ENCODE measurements around the gene TLE2.

Gene TLE2

DNA sequence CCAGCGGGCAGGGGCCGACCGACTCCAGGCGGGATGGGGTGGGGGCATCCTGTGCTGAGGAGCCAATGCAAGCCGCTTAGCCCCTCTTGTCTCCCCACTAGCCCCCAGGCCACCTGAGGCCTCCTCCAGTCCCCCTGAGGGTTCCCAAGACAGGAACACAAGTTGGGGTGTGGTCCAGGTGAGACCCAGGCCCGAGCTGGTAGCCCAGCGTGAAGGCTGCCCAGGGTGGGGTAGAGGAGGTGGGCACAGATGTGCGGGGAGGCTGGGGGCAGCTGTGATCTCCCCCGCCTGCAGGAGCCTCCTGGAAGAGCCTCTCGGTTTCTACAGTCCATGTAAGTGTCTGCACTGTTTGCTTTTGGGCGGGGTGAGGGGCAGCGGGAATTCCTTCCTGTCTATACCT is 41.3 kb downstream of the TLE2 start:
- TF ChIP-seq CEBPB (IDR thresholded peaks at IDR 0.05) (no peak), YY1 (IDR thresholded peaks at IDR 0.05; ENCODE audit: low read depth) (no peak), NFIC (IDR thresholded peaks at IDR 0.05) (no peak), TCF12 (IDR thresholded peaks at IDR 0.05; ENCODE audit: low read depth) (no peak), ZBTB7A (IDR thresholded peaks at IDR 0.05; ENCODE audit: low read depth) (no peak), RAD21 (IDR thresholded peaks at IDR 0.05; ENCODE audit: low read depth) (no peak), CREB1 (IDR thresholded peaks at IDR 0.05; ENCODE audit: low read depth) (no peak)
- TF ChIP-seq, protein P1, sequence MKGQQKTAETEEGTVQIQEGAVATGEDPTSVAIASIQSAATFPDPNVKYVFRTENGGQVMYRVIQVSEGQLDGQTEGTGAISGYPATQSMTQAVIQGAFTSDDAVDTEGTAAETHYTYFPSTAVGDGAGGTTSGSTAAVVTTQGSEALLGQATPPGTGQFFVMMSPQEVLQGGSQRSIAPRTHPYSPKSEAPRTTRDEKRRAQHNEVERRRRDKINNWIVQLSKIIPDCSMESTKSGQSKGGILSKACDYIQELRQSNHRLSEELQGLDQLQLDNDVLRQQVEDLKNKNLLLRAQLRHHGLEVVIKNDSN (IDR thresholded peaks at IDR 0.05), result no peak

- TF ChIP-seq TCF12 (IDR thresholded peaks at IDR 0.05; ENCODE audit: low read depth), result no peak
- TF ChIP-seq, protein P1 (IDR thresholded peaks at IDR 0.05), result no peak
- no peak for TF ChIP-seq NFIC (IDR thresholded peaks at IDR 0.05)
- no peak for TF ChIP-seq EGR1 (IDR thresholded peaks at IDR 0.05)
- TF ChIP-seq TEAD4 (IDR thresholded peaks at IDR 0.05), result no peak
- no peak for TF ChIP-seq FOXM1 (IDR thresholded peaks at IDR 0.05; ENCODE audit: borderline replicate concordance, low read depth)
- TF ChIP-seq MAX (IDR thresholded peaks at IDR 0.05), result no peak
- no peak for TF ChIP-seq RAD21 (IDR thresholded peaks at IDR 0.05; ENCODE audit: low read depth)
- TF ChIP-seq, protein P2, sequence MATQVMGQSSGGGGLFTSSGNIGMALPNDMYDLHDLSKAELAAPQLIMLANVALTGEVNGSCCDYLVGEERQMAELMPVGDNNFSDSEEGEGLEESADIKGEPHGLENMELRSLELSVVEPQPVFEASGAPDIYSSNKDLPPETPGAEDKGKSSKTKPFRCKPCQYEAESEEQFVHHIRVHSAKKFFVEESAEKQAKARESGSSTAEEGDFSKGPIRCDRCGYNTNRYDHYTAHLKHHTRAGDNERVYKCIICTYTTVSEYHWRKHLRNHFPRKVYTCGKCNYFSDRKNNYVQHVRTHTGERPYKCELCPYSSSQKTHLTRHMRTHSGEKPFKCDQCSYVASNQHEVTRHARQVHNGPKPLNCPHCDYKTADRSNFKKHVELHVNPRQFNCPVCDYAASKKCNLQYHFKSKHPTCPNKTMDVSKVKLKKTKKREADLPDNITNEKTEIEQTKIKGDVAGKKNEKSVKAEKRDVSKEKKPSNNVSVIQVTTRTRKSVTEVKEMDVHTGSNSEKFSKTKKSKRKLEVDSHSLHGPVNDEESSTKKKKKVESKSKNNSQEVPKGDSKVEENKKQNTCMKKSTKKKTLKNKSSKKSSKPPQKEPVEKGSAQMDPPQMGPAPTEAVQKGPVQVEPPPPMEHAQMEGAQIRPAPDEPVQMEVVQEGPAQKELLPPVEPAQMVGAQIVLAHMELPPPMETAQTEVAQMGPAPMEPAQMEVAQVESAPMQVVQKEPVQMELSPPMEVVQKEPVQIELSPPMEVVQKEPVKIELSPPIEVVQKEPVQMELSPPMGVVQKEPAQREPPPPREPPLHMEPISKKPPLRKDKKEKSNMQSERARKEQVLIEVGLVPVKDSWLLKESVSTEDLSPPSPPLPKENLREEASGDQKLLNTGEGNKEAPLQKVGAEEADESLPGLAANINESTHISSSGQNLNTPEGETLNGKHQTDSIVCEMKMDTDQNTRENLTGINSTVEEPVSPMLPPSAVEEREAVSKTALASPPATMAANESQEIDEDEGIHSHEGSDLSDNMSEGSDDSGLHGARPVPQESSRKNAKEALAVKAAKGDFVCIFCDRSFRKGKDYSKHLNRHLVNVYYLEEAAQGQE (IDR thresholded peaks at IDR 0.05; ENCODE audit: low read depth), result no peak
- TF ChIP-seq EP300 (IDR thresholded peaks at IDR 0.05; ENCODE audit: borderline replicate concordance), result no peak
- TF ChIP-seq ZBTB7A (IDR thresholded peaks at IDR 0.05; ENCODE audit: low read depth), result no peak
These were observed 42.0 kb downstream of the TLE2 start for GRCh38 chr19:2986951-2987524.

- no peak for TF ChIP-seq MAX (IDR thresholded peaks at IDR 0.05)
- TF ChIP-seq CREB1 (IDR thresholded peaks at IDR 0.05; ENCODE audit: low read depth), result no peak
- TF ChIP-seq ZBTB7A (IDR thresholded peaks at IDR 0.05; ENCODE audit: low read depth), result no peak
- peak; percentile 67; the same call in 1 of the 2 replicates for TF ChIP-seq TCF12 (IDR thresholded peaks at IDR 0.05; ENCODE audit: low read depth)
These were observed 44.9 kb downstream of the TLE2 start for GRCh38 chr19:2984215-2984528.

DNA sequence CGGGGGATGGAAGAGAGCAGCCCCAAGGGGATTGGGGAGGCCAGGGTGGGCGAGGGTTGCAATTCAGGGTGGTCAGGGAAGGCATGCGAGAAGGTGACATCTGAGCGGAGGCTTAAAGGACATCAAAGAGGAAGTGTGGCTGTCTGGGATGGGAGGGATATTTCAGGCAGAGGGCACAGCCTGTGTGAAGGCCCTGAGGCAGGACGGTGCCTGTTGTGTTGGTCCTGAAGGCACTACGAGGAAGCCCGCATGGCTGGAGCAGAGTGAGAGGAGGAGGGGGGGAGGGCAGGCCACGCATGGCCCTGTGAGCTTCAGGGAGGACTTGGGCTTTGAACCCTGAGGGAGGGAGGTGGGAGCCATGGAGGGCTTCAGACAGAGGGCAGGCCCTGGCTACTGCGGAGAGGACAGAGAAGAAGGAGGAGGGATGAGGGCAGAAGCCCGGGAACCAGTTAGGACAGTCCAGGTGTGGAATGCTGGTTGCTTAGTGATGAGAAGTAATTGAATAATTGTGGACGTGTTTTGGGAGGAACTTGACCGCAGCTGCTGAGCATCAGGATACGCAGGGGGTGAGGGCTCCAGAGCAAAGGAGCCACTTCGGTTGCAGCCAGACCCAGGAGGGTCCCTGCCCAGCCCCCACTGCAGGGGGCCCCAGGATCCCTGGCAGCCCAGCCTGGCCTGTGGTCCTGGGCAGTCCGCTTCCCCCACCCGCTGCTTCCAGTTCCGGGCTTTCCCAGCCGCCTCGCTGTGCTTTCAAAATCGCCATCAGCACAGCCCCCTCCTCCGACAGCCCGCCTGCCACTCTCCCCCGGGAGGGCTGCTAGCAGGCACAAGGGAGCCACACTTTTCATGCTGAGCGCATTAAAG is 45.5 kb downstream of the TLE2 start:
- TF ChIP-seq TCF12 (IDR thresholded peaks at IDR 0.05; ENCODE audit: low read depth) (no peak; the same call in 1 of the 2 replicates), ZBTB7A (IDR thresholded peaks at IDR 0.05; ENCODE audit: low read depth) (peak; percentile 65; the same call in 1 of the 2 replicates), EGR1 (IDR thresholded peaks at IDR 0.05) (no peak), YY1 (IDR thresholded peaks at IDR 0.05; ENCODE audit: low read depth) (0 out of 2 replicates have a peak, but pooled peaks have one; percentile 37), FOXM1 (IDR thresholded peaks at IDR 0.05; ENCODE audit: borderline replicate concordance, low read depth) (no peak), NFIC (IDR thresholded peaks at IDR 0.05) (peak; percentile 64), CEBPB (IDR thresholded peaks at IDR 0.05) (0 out of 2 replicates have a peak, but pooled peaks have one; percentile 37), TEAD4 (IDR thresholded peaks at IDR 0.05) (peak; percentile 38; the same call in 1 of the 2 replicates), CREB1 (IDR thresholded peaks at IDR 0.05; ENCODE audit: low read depth) (no peak), EP300 (IDR thresholded peaks at IDR 0.05; ENCODE audit: borderline replicate concordance) (peak; percentile 36; the same call in 1 of the 2 replicates), MAX (IDR thresholded peaks at IDR 0.05) (no peak), TAF1 (IDR thresholded peaks at IDR 0.05; ENCODE audit: low read depth) (no peak), RAD21 (IDR thresholded peaks at IDR 0.05; ENCODE audit: low read depth) (no peak)
- TF ChIP-seq, protein P2 (IDR thresholded peaks at IDR 0.05; ENCODE audit: low read depth), result no peak
- TF ChIP-seq, protein P1 (IDR thresholded peaks at IDR 0.05), result no peak

DNA sequence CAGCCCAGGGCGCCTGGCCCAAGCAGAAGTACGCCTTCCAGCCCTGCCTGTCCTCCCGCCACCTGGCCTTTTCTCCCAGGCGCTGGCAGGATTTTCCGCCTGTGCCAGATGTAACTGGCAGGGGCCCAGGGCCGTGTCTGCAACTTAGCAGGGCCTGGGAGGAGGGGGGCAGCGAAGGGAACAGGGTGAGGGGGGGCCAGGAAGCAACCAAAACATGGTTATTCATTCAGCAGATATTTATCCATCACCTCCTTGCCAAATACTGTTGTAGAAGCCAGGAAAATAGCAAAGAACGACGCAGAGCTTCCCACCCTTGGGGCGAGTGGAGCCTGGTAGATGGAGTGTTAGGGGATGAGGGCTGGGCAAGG is 46.1 kb downstream of the TLE2 start:
- no peak for TF ChIP-seq EGR1 (IDR thresholded peaks at IDR 0.05)
- TF ChIP-seq MAX (IDR thresholded peaks at IDR 0.05), result no peak
- no peak for TF ChIP-seq TEAD4 (IDR thresholded peaks at IDR 0.05)
- TF ChIP-seq, protein P1 (IDR thresholded peaks at IDR 0.05), result no peak
- TF ChIP-seq NFIC (IDR thresholded peaks at IDR 0.05), result peak; percentile 35; the same call in 1 of the 2 replicates
- no peak for TF ChIP-seq FOXM1 (IDR thresholded peaks at IDR 0.05; ENCODE audit: borderline replicate concordance, low read depth)
- no peak for TF ChIP-seq TCF12 (IDR thresholded peaks at IDR 0.05; ENCODE audit: low read depth)
- no peak for TF ChIP-seq RAD21 (IDR thresholded peaks at IDR 0.05; ENCODE audit: low read depth)

Data from Ishikawa (cell line).